ENCODE data around the gene SNCAIP.
A peak's percentile ranks its signal among the peaks of the same experiment; 100 is the strongest.

The SNCAIP gene

GRCh38 chr5:122394284-122394930, 82.4 kb downstream of the SNCAIP start:
- FAIRE-seq (no peak), DNase-seq (ENCODE audit: low spot score) (no peak)

- no peak for FAIRE-seq
These were observed 86.0 kb downstream of the SNCAIP start for GRCh38 chr5:122398016-122398415.

GRCh38 chr5:122400341-122400740, 88.3 kb downstream of the SNCAIP start:
- no peak for FAIRE-seq
- DNase-seq (ENCODE audit: low spot score) = no peak

More at GRCh38 chr5:122398016-122398415, 86.0 kb downstream of the SNCAIP start:
- no peak for DNase-seq (ENCODE audit: low spot score)

GRCh38 chr5:122400938-122401337, 88.9 kb downstream of the SNCAIP start:
- FAIRE-seq = no peak
- DNase-seq (ENCODE audit: low spot score) = no peak

GRCh38 chr5:122401976-122402725, 90.1 kb downstream of the SNCAIP start:
- DNase-seq (ENCODE audit: low spot score) (no peak), FAIRE-seq (no peak)

- no peak for DNase-seq (ENCODE audit: low spot score)
- no peak for FAIRE-seq
These were observed 91.1 kb downstream of the SNCAIP start for GRCh38 chr5:122402955-122403685.

GRCh38 chr5:122404018-122404417, 92.0 kb downstream of the SNCAIP start:
- no peak for FAIRE-seq
- DNase-seq (ENCODE audit: low spot score) = no peak

GRCh38 chr5:122404653-122405362, 92.8 kb downstream of the SNCAIP start:
- FAIRE-seq = no peak

GRCh38 chr5:122405751-122406150, 93.7 kb downstream of the SNCAIP start:
- DNase-seq (ENCODE audit: low spot score) (no peak), FAIRE-seq (no peak)

More at GRCh38 chr5:122404653-122405362, 92.8 kb downstream of the SNCAIP start:
- DNase-seq (ENCODE audit: low spot score) = no peak

GRCh38 chr5:122406181-122406580, 94.1 kb downstream of the SNCAIP start:
- FAIRE-seq = no peak

GRCh38 chr5:122408592-122409224, 96.7 kb downstream of the SNCAIP start:
- no peak for DNase-seq (ENCODE audit: low spot score)

More at GRCh38 chr5:122406181-122406580, 94.1 kb downstream of the SNCAIP start:
- no peak for DNase-seq (ENCODE audit: low spot score)

GRCh38 chr5:122412966-122413365, 100.9 kb downstream of the SNCAIP start:
- FAIRE-seq = no peak
- DNase-seq (ENCODE audit: low spot score) = no peak

More at GRCh38 chr5:122408592-122409224, 96.7 kb downstream of the SNCAIP start:
- no peak for FAIRE-seq

GRCh38 chr5:122413722-122414121, 101.7 kb downstream of the SNCAIP start:
- FAIRE-seq = no peak
- DNase-seq (ENCODE audit: low spot score) = no peak

GRCh38 chr5:122415030-122415800, 103.2 kb downstream of the SNCAIP start:
- DNase-seq (ENCODE audit: low spot score) (peak; percentile 51), FAIRE-seq (no peak)

GRCh38 chr5:122415801-122416120, 103.7 kb downstream of the SNCAIP start:
- FAIRE-seq = no peak
- no peak for DNase-seq (ENCODE audit: low spot score)

- no peak for DNase-seq (ENCODE audit: low spot score)
These were observed 107.3 kb downstream of the SNCAIP start for GRCh38 chr5:122419142-122419894.

GRCh38 chr5:122420091-122420490, 108.1 kb downstream of the SNCAIP start:
- FAIRE-seq (no peak), DNase-seq (ENCODE audit: low spot score) (no peak)

More at GRCh38 chr5:122419142-122419894, 107.3 kb downstream of the SNCAIP start:
- FAIRE-seq = no peak

- DNase-seq (ENCODE audit: low spot score) (no peak), FAIRE-seq (no peak)
These were observed 108.7 kb downstream of the SNCAIP start for GRCh38 chr5:122420537-122421236.
